ENCODE measurements around the gene PIBF1.

DNA sequence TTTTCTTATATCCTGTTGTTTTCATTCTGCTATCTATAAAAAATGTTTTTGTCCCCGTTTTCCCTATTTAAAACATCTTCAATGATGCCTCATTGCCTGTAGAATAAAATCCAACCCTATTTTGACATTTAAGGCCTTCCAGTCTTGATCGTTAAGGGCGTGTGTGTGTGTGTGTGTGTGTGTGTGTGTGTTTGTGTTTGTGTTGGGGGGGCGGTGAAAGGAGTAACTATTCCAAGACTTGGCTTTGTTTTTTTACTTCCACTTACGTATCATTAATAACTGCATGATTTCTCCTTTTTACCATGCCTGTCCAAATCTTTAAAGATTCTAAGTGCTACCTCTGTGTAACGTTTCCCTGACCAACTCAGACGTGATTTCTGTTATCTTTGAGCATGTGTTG, 784 bp downstream of the PIBF1 start:
- TF ChIP-seq CTCF (IDR thresholded peaks at IDR 0.05; ENCODE audit: borderline replicate concordance, extremely low read depth, low read length, poor library complexity, severe bottlenecking) (no peak), EZH2 (IDR thresholded peaks at IDR 0.05; ENCODE audit: borderline replicate concordance, low read depth, low read length, severe bottlenecking) (no peak)

Data from DND-41 (cell line).